Erythroblast (primary cell): ENCODE results near the gene UBE2S.

Source experiments
- GATA1 ChIP-seq: IDR thresholded peaks from 2 replicates; pipeline ENCODE4 v1.6.1; 2011; ENCODE audit warnings: low read depth, mild to moderate bottlenecking, control low read depth, low read length, moderate library complexity
- POLR2A ChIP-seq: IDR thresholded peaks from 2 replicates; pipeline ENCODE4 v1.6.1; 2011; ENCODE audit warnings: mild to moderate bottlenecking, low read length

- no peak for TF ChIP-seq POLR2A
- TF ChIP-seq GATA1, result no peak
Measured at GRCh38 chr19:55419624-55420236, 12.1 kb upstream of the UBE2S start.
